Progenitor cell of endocrine pancreas (in vitro differentiated cells): ENCODE measurements around the gene DDX47. TPM values are rescaled to one million over a fixed set of nuclear protein-coding genes. Genes with fewer than 3 reads are reported as not detected.

Source experiments
- DNase-seq: peaks from one replicate; pipeline ENCODE4 v3.0.0; 2021; ENCODE audit warnings: low spot score; ENCODE audit not compliant: unreplicated experiment
- H3K27ac Mint-ChIP-seq: 2 replicates; pipeline ENCODE4 v1.8.0; 2021; ENCODE audit warnings: mild to moderate bottlenecking, moderate library complexity, mixed read lengths
- H3K27me3 Mint-ChIP-seq: 2 replicates; pipeline ENCODE4 v1.8.0; 2021; ENCODE audit warnings: mixed read lengths
- H3K36me3 Mint-ChIP-seq: 2 replicates; pipeline ENCODE4 v1.8.0; 2022; ENCODE audit warnings: mixed read lengths; ENCODE audit not compliant: insufficient read depth
- H3K4me1 Mint-ChIP-seq: 2 replicates; pipeline ENCODE4 v1.8.0; 2021; ENCODE audit warnings: low read depth, mixed read lengths
- H3K4me3 Mint-ChIP-seq: 2 replicates; pipeline ENCODE4 v1.8.0; 2021; ENCODE audit warnings: low read depth, mild to moderate bottlenecking, moderate library complexity, mixed read lengths
- H3K9me3 Mint-ChIP-seq: 2 replicates; pipeline ENCODE4 v1.8.0; 2021; ENCODE audit warnings: low read depth, mixed read lengths
- CTCF ChIP-seq: fragments of 200-600 bp; sonication (generic); IDR thresholded peaks from one replicate; pipeline ENCODE4 v1.5.0; 2021; ENCODE audit warnings: antibody characterized with exemption, mild to moderate bottlenecking; ENCODE audit not compliant: unreplicated experiment
- microRNA-seq: library from miRNA; unstranded; fragments of <30 nt; microRNA quantifications from one replicate; pipeline ENCODE4 v1.1.0, GENCODE V29; 2020; ENCODE audit warnings: borderline number of aligned reads; ENCODE audit not compliant: unreplicated experiment
- total RNA-seq: library from RNA; stranded (reverse); gene quantifications from 2 replicates; pipeline ENCODE4 v1.2.1, GENCODE V29; 2021

The DDX47 gene
- total RNA-seq, 1 donor from 2014 or later = 115 TPM

- peaks cover 32% of the 10 kb centered on the region for H3K4me1 Mint-ChIP-seq
- H3K4me3 Mint-ChIP-seq = no peak overlapping the region
- H3K27ac Mint-ChIP-seq = peak overlapping the region; percentile 22
- TF ChIP-seq CTCF = no peak
- H3K27me3 Mint-ChIP-seq = no peaks in the 10 kb centered on the region
- no peaks in the 10 kb centered on the region for H3K9me3 Mint-ChIP-seq
- no peak for DNase-seq
- peaks cover 3% of the 10 kb centered on the region for H3K36me3 Mint-ChIP-seq
Observed at GRCh38 chr12:12877153-12877768, 64.1 kb downstream of the DDX47 start.

DNA sequence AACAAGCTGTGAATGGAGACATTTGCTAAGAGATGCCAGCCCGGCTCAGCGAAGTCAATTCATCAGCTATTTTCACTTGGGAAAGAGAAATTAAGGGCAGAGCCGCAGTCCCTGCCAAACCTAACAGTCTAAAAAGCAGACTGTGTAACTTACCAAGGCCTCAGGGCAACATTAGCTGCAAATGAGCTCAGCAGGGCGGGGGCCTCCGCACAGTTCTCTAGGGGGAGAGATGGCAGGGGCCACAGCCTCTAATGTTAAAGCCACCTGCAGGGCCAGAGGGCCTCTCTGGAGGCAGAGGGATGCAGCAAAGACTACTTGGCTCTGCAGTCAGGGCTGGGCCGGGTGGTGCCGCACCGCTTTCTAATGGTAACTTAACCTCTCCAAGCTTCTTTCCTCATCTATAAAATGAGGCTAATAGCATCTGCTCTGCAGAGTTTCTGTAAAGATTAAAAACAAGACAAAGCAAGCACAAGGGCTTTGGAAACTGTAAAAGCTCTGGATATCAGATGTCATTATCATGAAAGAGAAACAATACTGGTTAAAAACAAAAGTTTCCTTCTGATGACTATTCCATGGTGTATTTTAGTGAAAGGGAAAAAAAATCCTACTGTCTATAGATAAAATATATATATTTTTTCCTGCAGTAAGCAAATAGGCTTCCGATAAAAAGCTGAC lies 64.8 kb downstream of the DDX47 start:
- H3K4me3 Mint-ChIP-seq = no peak overlapping the region

More for the DNA sequence above, 64.8 kb downstream of the DDX47 start:
- H3K27ac Mint-ChIP-seq = no peak overlapping the region
- no peaks in the 10 kb centered on the region for H3K27me3 Mint-ChIP-seq
- peaks cover 31% of the 10 kb centered on the region for H3K4me1 Mint-ChIP-seq
- no peak for TF ChIP-seq CTCF
- no peak for DNase-seq
- H3K36me3 Mint-ChIP-seq = peaks cover 3% of the 10 kb centered on the region
- no peaks in the 10 kb centered on the region for H3K9me3 Mint-ChIP-seq

Small RNA genes lying within 50 kb of the gene (microRNA-seq; reads per million reads assigned to microRNA genes)
- not detected for gene MIR613

Other genes with a start within 250 kb of the DDX47 start
- gene CREBL2, start 201.5 kb upstream of the DDX47 start, total RNA-seq = 18.5 and 18.8 TPM in 2 replicates
- 1.2 and 2.0 TPM in 2 replicates for gene GPR19, start 117.2 kb upstream of the DDX47 start, total RNA-seq
- 36.7 and 40.8 TPM in 2 replicates for gene CDKN1B, start 96.0 kb upstream of the DDX47 start, total RNA-seq
- gene APOLD1, start 27.7 kb upstream of the DDX47 start, total RNA-seq = 5.3 and 5.4 TPM in 2 replicates
- gene GPRC5A, start 78.2 kb downstream of the DDX47 start, total RNA-seq = 4.0 and 7.1 TPM in 2 replicates
- not detected in 2 replicates for gene GPRC5D, start 138.8 kb downstream of the DDX47 start, total RNA-seq
- gene HEBP1, start 186.9 kb downstream of the DDX47 start, total RNA-seq = 109 and 111 TPM in 2 replicates
- 18.7 and 19.7 TPM in 2 replicates for gene FAM234B, start 231.0 kb downstream of the DDX47 start, total RNA-seq